Upper lobe of left lung (tissue), 6 donors: ENCODE results near the gene BICDL2. TPM values are rescaled to one million over a fixed set of nuclear protein-coding genes. Genes with fewer than 3 reads are reported as not detected.
A peak's percentile ranks its signal among the peaks of the same experiment; 100 is the strongest.

Experiments
- ATAC-seq, 2 donors: fragments of 200-7000 bp; cut with Tn5 transposase; one replicate each; pipeline ENCODE4 v1.9.1; 2022; ENCODE audit warnings: mild to moderate bottlenecking in 2 of 2, moderate library complexity in 2 of 2; ENCODE audit not compliant: low FRiP score in 2 of 2
- DNase-seq, 2 donors: peaks; one replicate each; pipeline ENCODE4 v3.0.0-alpha.2; 2019 to 2020
- H3K27ac ChIP-seq, 4 donors: fragments of 200-600 bp; sonication (generic); one replicate each; pipeline ENCODE4 v1.5.1; 2016 to 2019
- H3K27me3 ChIP-seq, 4 donors: fragments of 200-600 bp; sonication (generic); one replicate each; pipeline ENCODE4 v1.5.1; 2017 to 2019
- H3K36me3 ChIP-seq, 4 donors: fragments of 200-600 bp; sonication (generic); one replicate each; pipeline ENCODE4 v1.5.1; 2016 to 2019
- H3K4me1 ChIP-seq, 4 donors: fragments of 200-600 bp; sonication (generic); one replicate each; pipeline ENCODE4 v1.5.1; 2018 to 2019
- H3K4me3 ChIP-seq, 4 donors: fragments of 200-600 bp; sonication (generic); one replicate each; pipeline ENCODE4 v1.5.1; 2017 to 2019; ENCODE audit warnings: mild to moderate bottlenecking in 2 of 4, moderate library complexity in 1 of 4
- H3K9me3 ChIP-seq, 4 donors: fragments of 200-600 bp; sonication (generic); one replicate each; pipeline ENCODE4 v1.5.1; 2018 to 2019
- EP300 ChIP-seq, 4 donors: sonication (generic); formaldehyde crosslinking; IDR thresholded peaks; one replicate each; pipeline ENCODE4 v1.5.1; 2017; ENCODE audit warnings: antibody characterized with exemption in 4 of 4, control low read depth in 2 of 4
- POLR2A ChIP-seq, 4 donors: fragments of 450-650 bp; IDR thresholded peaks; one replicate each; pipeline ENCODE4 v1.5.1; 2016 to 2017; ENCODE audit warnings: antibody characterized with exemption in 4 of 4, mild to moderate bottlenecking in 2 of 4
- POLR2AphosphoS5 ChIP-seq, 2 donors: sonication (generic); formaldehyde crosslinking; IDR thresholded peaks; one replicate each; pipeline ENCODE4 v1.5.1; 2017; ENCODE audit warnings: antibody characterized with exemption in 2 of 2
- WGBS, 2 donors: methylation state at CpG; one replicate each; pipeline ENCODE4 v1.1.5; 2017 to 2018; 5-methylcytosine and 5-hydroxymethylcytosine counted together
- total RNA-seq, 6 donors: library from RNA; depleted of rRNA in 4 of 6; stranded (reverse); fragments of >200 nt in 4 of 6; gene quantifications; one replicate each; pipeline versions ENCODE4 v1.1.0 to v1.2.1, GENCODE V29; 2016 to 2021
- TF ChIP-seq, protein P1 (sequence below), 6 experiments: fragments of 450-650 bp in 4 of 6; fragments of 200-600 bp in 2 of 6; sonication (generic) in 2 of 6; IDR thresholded peaks; one replicate each; pipeline ENCODE4 v1.5.1; 2016 to 2019; ENCODE audit warnings: antibody characterized with exemption in 6 of 6
- donor health status: DM: no; HTN: no; CAD: no; lungs with moderate emphysema.
- donor health status: DM: no; HTN: yes; CAD: no; lungs with severe emphysema.

The BICDL2 gene
- total RNA-seq, 6 donors from 2014 or later: 18.5 to 98.5 (median 35.0) TPM

GRCh38 chr16:3009568-3010390 is 27.0 kb downstream of the BICDL2 start:
- peak in 1 of 4 donors; percentile 40 for TF ChIP-seq EP300 (IDR thresholded peaks at IDR 0.05)
- TF ChIP-seq POLR2AphosphoS5 (IDR thresholded peaks at IDR 0.05): peak in 1 of 2 donors; percentile 32
- peak in 2 of 4 donors; percentile 18 to 41 for TF ChIP-seq POLR2A (IDR thresholded peaks at IDR 0.05)
- TF ChIP-seq, protein P1, sequence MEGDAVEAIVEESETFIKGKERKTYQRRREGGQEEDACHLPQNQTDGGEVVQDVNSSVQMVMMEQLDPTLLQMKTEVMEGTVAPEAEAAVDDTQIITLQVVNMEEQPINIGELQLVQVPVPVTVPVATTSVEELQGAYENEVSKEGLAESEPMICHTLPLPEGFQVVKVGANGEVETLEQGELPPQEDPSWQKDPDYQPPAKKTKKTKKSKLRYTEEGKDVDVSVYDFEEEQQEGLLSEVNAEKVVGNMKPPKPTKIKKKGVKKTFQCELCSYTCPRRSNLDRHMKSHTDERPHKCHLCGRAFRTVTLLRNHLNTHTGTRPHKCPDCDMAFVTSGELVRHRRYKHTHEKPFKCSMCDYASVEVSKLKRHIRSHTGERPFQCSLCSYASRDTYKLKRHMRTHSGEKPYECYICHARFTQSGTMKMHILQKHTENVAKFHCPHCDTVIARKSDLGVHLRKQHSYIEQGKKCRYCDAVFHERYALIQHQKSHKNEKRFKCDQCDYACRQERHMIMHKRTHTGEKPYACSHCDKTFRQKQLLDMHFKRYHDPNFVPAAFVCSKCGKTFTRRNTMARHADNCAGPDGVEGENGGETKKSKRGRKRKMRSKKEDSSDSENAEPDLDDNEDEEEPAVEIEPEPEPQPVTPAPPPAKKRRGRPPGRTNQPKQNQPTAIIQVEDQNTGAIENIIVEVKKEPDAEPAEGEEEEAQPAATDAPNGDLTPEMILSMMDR (IDR thresholded peaks at IDR 0.05): no peak
- Histone ChIP-seq H3K4me3 (no peak overlapping the region), H3K27ac (peak overlapping the region; percentile 58 to 78 (median 74)), H3K9me3 (no peaks in the 10 kb centered on the region), H3K27me3 (no peaks in the 10 kb centered on the region), H3K4me1 (peaks cover 21 to 56% (median 37%) of the 10 kb centered on the region in 4 donors), H3K36me3 (no peaks in the 10 kb centered on the region)
- DNase-seq (peak in 1 of 2 donors; percentile 90), ATAC-seq (peak in 1 of 2 donors; percentile 69)
- WGBS, 2 donors: 44 to 45% methylated on average over 10 to 21 of the region's 21 CpGs

DNA sequence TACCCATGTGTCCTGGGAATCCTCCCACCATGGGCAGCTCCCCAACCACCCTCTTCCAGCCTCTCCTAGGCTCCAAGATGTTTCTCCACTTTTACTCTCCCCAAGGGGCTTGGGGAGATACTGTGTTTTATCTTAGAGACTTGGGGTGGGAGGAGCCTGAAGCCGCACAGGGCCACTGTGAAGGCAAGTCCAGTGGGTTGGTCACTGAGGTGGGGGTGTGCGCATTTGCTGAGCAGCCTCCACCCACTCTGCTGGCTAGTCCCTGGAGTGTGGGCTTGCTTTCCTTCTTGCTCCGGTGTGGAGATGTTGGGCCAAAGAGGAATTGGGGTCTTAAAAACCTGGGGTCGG is 28.1 kb downstream of the BICDL2 start:
- no peaks in the 10 kb centered on the region for H3K27me3 ChIP-seq
- WGBS, 2 donors: 40 to 64% methylated on average over 1 to 4 of the region's 4 CpGs
- H3K9me3 ChIP-seq: no peaks in the 10 kb centered on the region
- no peak overlapping the region for H3K4me3 ChIP-seq
- H3K36me3 ChIP-seq: no peaks in the 10 kb centered on the region
- peaks cover 22 to 58% (median 38%) of the 10 kb centered on the region in 4 donors for H3K4me1 ChIP-seq
- DNase-seq (no peak), ATAC-seq (no peak)
- H3K27ac ChIP-seq: peak overlapping the region; percentile 58 to 78 (median 74)
- TF ChIP-seq EP300 (IDR thresholded peaks at IDR 0.05) (no peak), POLR2AphosphoS5 (IDR thresholded peaks at IDR 0.05) (no peak), POLR2A (IDR thresholded peaks at IDR 0.05) (no peak)
- TF ChIP-seq, protein P1 (IDR thresholded peaks at IDR 0.05): no peak

DNA sequence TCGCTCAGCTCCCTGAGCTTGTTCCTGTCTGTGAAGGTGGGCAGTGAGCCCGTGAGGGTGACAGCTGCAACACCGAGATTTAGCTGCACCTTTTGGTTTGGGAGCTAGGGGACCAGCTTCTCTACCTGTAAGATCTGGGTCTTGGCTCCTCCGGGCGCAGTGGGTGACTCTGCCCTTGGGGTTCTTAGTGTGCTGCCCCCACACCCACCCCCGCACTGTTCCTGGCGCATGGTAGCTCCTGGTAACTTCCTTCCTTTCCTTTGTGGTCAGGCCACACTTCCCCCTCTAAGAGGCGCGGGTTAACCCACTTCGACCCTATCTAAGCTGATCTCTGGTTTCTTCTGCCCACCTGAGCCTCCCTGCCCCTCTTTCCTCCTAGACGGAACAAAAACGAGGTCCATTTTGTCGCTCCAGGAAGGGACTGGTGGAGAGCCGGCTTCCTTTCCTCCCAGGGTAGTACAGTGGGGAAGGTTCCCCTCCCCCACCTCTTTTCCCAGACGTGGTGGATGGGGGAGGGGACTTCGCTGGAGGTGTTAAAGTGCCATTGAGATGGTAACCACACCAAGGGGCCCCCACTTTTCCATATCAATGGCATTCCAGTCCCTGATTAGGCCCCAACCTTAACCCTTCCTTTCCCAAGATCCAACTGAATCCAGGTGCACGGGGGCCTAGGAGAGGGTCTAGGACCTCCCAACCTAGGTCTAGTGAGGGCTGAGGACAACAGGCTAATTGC is 28.6 kb downstream of the BICDL2 start:
- peak overlapping the region; percentile 36 to 78 (median 74) for H3K27ac ChIP-seq
- ATAC-seq: no peak
- H3K27me3 ChIP-seq: no peaks in the 10 kb centered on the region
- H3K9me3 ChIP-seq: no peaks in the 10 kb centered on the region
- DNase-seq: peak in 1 of 2 donors; percentile 74
- peak overlapping the region in 1 of 4 donors; percentile 26 for H3K4me3 ChIP-seq
- peaks cover 25 to 62% (median 38%) of the 10 kb centered on the region in 4 donors for H3K4me1 ChIP-seq
- no peaks in the 10 kb centered on the region for H3K36me3 ChIP-seq
- TF ChIP-seq, protein P1 (IDR thresholded peaks at IDR 0.05): no peak
- TF ChIP-seq POLR2AphosphoS5 (IDR thresholded peaks at IDR 0.05) (peak in 1 of 2 donors; percentile 17), EP300 (IDR thresholded peaks at IDR 0.05) (no peak), POLR2A (IDR thresholded peaks at IDR 0.05) (no peak)
- WGBS, 2 donors: 11 to 13% methylated on average over 16 to 17 of the region's 17 CpGs

- 51 to 55% methylated on average over 11 to 13 of the region's 13 CpGs for WGBS, 2 donors
- Histone ChIP-seq H3K27me3 (no peaks in the 10 kb centered on the region), H3K4me3 (peak overlapping the region in 1 of 4 donors; percentile 26), H3K27ac (peak overlapping the region; percentile 35 to 78 (median 74)), H3K4me1 (peaks cover 23 to 62% (median 36%) of the 10 kb centered on the region in 4 donors), H3K9me3 (no peaks in the 10 kb centered on the region), H3K36me3 (no peaks in the 10 kb centered on the region)
- no peak for ATAC-seq
- no peak for DNase-seq
- no peak for TF ChIP-seq POLR2A (IDR thresholded peaks at IDR 0.05)
Measured at GRCh38 chr16:3007059-3007956, 29.4 kb downstream of the BICDL2 start.
